CD14-positive monocyte (primary cell): ENCODE results near the gene HACD3. TPM values are rescaled to one million over a fixed set of nuclear protein-coding genes. Genes with fewer than 3 reads are reported as not detected.

Experiments
- DNase-seq, 3 donors: peaks; one replicate each; pipeline ENCODE4 v3.0.0-alpha.2; 2011 to 2022
- H2AFZ ChIP-seq: 2 replicates; pipeline ENCODE4 v1.6.0; 2012; ENCODE audit warnings: mild to moderate bottlenecking, low read depth, low read length, inconsistent platforms; ENCODE audit not compliant: insufficient read depth, poor library complexity, severe bottlenecking
- H3K27ac ChIP-seq, 2 donors: 1 replicate in 1 of 2; 2 replicates in 1 of 2; pipeline ENCODE4 v1.5.1; 2012 to 2013; ENCODE audit warnings: low read length in 2 of 2, control low read depth in 1 of 2, inconsistent platforms in 1 of 2, low read depth in 1 of 2, mild to moderate bottlenecking in 1 of 2
- H3K27me3 ChIP-seq, 2 donors: one replicate each; pipeline versions ENCODE4 v1.6.0 to v1.6.1; 2011 to 2013; ENCODE audit warnings: low read length in 2 of 2; ENCODE audit not compliant: control insufficient read depth in 2 of 2, insufficient read depth in 2 of 2
- H3K36me3 ChIP-seq, 2 donors: replicated peaks in 1 of 2; 1 replicate in 1 of 2; 2 replicates in 1 of 2; pipeline versions ENCODE4 v1.5.1 to v1.6.1; 2012 to 2013; ENCODE audit warnings: low read length in 2 of 2, control low read depth in 1 of 2, inconsistent platforms in 1 of 2, mild to moderate bottlenecking in 1 of 2; ENCODE audit not compliant: insufficient read depth in 2 of 2, control insufficient read depth in 1 of 2
- H3K4me1 ChIP-seq, 2 donors: 1 replicate in 1 of 2; 2 replicates in 1 of 2; pipeline versions ENCODE4 v1.5.1 to v1.6.1; 2012 to 2013; ENCODE audit warnings: low read length in 2 of 2, control low read depth in 1 of 2, inconsistent platforms in 1 of 2, mild to moderate bottlenecking in 1 of 2, moderate library complexity in 1 of 2; ENCODE audit not compliant: insufficient read depth in 2 of 2, control insufficient read depth in 1 of 2
- H3K4me2 ChIP-seq: replicated peaks from 2 replicates; pipeline ENCODE3; 2012; ENCODE audit warnings: low read length, moderate library complexity, mild to moderate bottlenecking; ENCODE audit not compliant: poor library complexity, severe bottlenecking; ENCODE audit errors: extremely low read depth
- H3K4me3 ChIP-seq, 3 experiments: fragments of 200-600 bp in 1 of 3; sonication (generic) in 1 of 3; replicated peaks in 1 of 3; 1 replicate in 2 of 3; 2 replicates in 1 of 3; pipeline ENCODE4 v1.5.1; 2011 to 2013; ENCODE audit warnings: low read length in 3 of 3, mild to moderate bottlenecking in 3 of 3, control low read depth in 2 of 3, low read depth in 2 of 3, inconsistent platforms in 1 of 3, moderate library complexity in 1 of 3
- H3K79me2 ChIP-seq: 2 replicates; pipeline ENCODE4 v1.6.0; 2012; ENCODE audit warnings: mild to moderate bottlenecking, control low read depth, inconsistent platforms, low read length, moderate library complexity; ENCODE audit not compliant: insufficient read depth
- H3K9ac ChIP-seq: 2 replicates; pipeline ENCODE4 v1.6.0; 2017; ENCODE audit warnings: low read length, mild to moderate bottlenecking; ENCODE audit not compliant: insufficient read depth, poor library complexity, severe bottlenecking
- H3K9me3 ChIP-seq, 2 donors: replicated peaks in 1 of 2; 1 replicate in 1 of 2; 2 replicates in 1 of 2; pipeline versions ENCODE4 v1.5.1 to v1.6.1; 2012 to 2013; ENCODE audit warnings: low read length in 2 of 2, control low read depth in 1 of 2; ENCODE audit not compliant: control insufficient read depth in 1 of 2, insufficient read depth in 1 of 2
- H4K20me1 ChIP-seq: 2 replicates; pipeline ENCODE4 v1.6.0; 2012; ENCODE audit warnings: mild to moderate bottlenecking, low read length, control low read depth, moderate library complexity; ENCODE audit not compliant: insufficient read depth
- H3K27ac Mint-ChIP-seq, 7 donors: one replicate each; pipeline ENCODE4 v1.8.0; 2020; ENCODE audit warnings: mild to moderate bottlenecking in 7 of 7, mixed read lengths in 7 of 7, moderate library complexity in 6 of 7, inconsistent platforms in 2 of 7
- H3K27me3 Mint-ChIP-seq, 3 donors: one replicate each; pipeline ENCODE4 v1.8.0; 2021 to 2022; ENCODE audit warnings: low read depth in 3 of 3, mild to moderate bottlenecking in 3 of 3, mixed read lengths in 3 of 3, moderate library complexity in 3 of 3, inconsistent platforms in 1 of 3
- H3K36me3 Mint-ChIP-seq, 2 donors: one replicate each; pipeline ENCODE4 v1.8.0; 2020; ENCODE audit warnings: mixed read lengths in 2 of 2, inconsistent platforms in 1 of 2, mild to moderate bottlenecking in 1 of 2
- H3K4me1 Mint-ChIP-seq: one replicate; pipeline ENCODE4 v1.8.0; 2020; ENCODE audit warnings: mild to moderate bottlenecking, mixed read lengths
- H3K4me3 Mint-ChIP-seq, 2 donors: one replicate each; pipeline ENCODE4 v1.8.0; 2020; ENCODE audit warnings: mild to moderate bottlenecking in 2 of 2, mixed read lengths in 2 of 2, moderate library complexity in 1 of 2
- H3K9me3 Mint-ChIP-seq, 7 donors: one replicate each; pipeline ENCODE4 v1.8.0; 2020 to 2022; ENCODE audit warnings: mixed read lengths in 7 of 7, mild to moderate bottlenecking in 6 of 7, moderate library complexity in 6 of 7, inconsistent platforms in 2 of 7
- CTCF ChIP-seq: fragments of 200-600 bp; IDR thresholded peaks from one replicate; pipeline ENCODE4 v1.8.0; 2022; ENCODE audit warnings: antibody characterized with exemption, mild to moderate bottlenecking
- WGBS: methylation state at CpG from one replicate; pipeline ENCODE4 v1.1.5; 2013; ENCODE audit warnings: missing lambda C conversion rate; ENCODE audit not compliant: insufficient coverage; 5-methylcytosine and 5-hydroxymethylcytosine counted together
- intact Hi-C, 2 donors: fragments of 100-400 bp; cut with micrococcal nuclease; formaldehyde crosslinking; loops; one replicate each; pipeline versions ENCODE4 v1.15.0 to v1.15.1; 2023
- polyA plus RNA-seq, 3 donors: library from polyadenylated mRNA; depleted of rRNA in 1 of 3; unstranded in 2 of 3; stranded (reverse) in 1 of 3; fragments of 300-500 nt in 2 of 3; fragments of >200 nt in 1 of 3; fragmentation: Illumina TruSeq in 2 of 3; gene quantifications; 1 replicate in 2 of 3; 2 replicates in 1 of 3; pipeline ENCODE4 v1.2.3, GENCODE V29; 2012 to 2021

The HACD3 gene
- polyA plus RNA-seq, 3 donors: 2.4 to 12.1 (median 10.8) TPM

- Mint-ChIP-seq H3K9me3 (no peaks in the 10 kb centered on the region), H3K27ac (no peak overlapping the region), H3K4me3 (no peak overlapping the region), H3K4me1 (peaks cover 12% of the 10 kb centered on the region), H3K27me3 (no peaks in the 10 kb centered on the region), H3K36me3 (peaks cover 47 to 64% of the 10 kb centered on the region in 2 donors)
- H2AFZ ChIP-seq: no peak overlapping the region
- no peaks in the 10 kb centered on the region for H4K20me1 ChIP-seq
- no peak overlapping the region for H3K4me3 ChIP-seq
- no peak overlapping the region for H3K4me2 ChIP-seq
- peaks cover 33 to 71% of the 10 kb centered on the region in 2 donors for H3K36me3 ChIP-seq
- H3K79me2 ChIP-seq: no peaks in the 10 kb centered on the region
- WGBS: no CpG with 5 or more reads among the region's 1 CpG
- no peak overlapping the region for H3K9ac ChIP-seq
- peaks cover 0 to 6% of the 10 kb centered on the region in 2 donors for H3K4me1 ChIP-seq
- intact Hi-C loops: no loop called here
- no peak overlapping the region for H3K27ac ChIP-seq
- H3K27me3 ChIP-seq: no peaks in the 10 kb centered on the region
- no peaks in the 10 kb centered on the region for H3K9me3 ChIP-seq
- DNase-seq: no peak
- TF ChIP-seq CTCF: no peak
These were observed 46.4 kb downstream of the HACD3 start for GRCh38 chr15:65576664-65577063.

DNA sequence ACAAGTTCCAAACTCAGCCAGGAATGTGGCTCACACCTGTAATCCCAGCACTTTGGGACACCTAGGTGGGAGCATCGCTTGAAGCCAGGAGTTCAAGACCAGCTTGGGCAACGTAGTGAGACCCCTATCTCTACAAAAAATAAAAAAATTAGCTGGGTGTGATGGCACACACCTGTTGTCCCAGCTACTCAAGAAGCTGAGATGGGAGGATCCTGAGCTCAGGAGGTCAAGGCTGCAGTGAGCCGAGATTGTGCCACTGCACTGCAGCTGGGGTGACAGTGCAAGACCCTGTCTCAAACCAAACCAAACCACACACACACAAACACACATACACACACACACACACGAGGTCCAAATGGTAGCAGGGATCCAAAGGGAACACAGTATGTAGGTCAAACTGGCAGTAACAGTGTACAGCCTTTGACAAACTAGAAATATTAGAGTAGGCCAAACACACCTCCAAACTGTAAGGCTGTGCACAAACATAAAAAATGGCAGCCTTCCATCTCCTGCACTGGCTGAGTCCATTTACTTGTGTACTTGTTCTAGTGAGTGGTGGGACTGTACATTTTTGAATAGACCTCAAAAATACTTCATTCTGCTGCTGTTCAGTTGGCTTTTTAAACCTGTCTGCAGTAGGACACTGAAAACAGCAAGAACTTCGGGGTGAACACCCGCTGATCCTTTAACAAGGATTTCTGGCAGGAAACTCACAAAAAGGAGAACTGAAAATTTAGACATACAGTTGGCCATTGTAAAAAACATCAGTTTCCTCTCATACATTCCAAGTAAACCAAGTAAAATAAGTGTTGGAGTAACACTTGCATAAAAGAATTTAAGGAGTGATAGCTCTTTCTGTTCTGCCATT is 47.1 kb downstream of the HACD3 start:
- peaks cover 0 to 6% of the 10 kb centered on the region in 2 donors for H3K4me1 ChIP-seq
- DNase-seq: no peak
- Mint-ChIP-seq H3K27ac (peak overlapping the region in 5 of 7 donors; percentile 12 to 75 (median 59)), H3K4me3 (no peak overlapping the region), H3K9me3 (no peaks in the 10 kb centered on the region), H3K4me1 (peaks cover 12% of the 10 kb centered on the region), H3K36me3 (peaks cover 54 to 70% of the 10 kb centered on the region in 2 donors), H3K27me3 (no peaks in the 10 kb centered on the region)
- no peak for TF ChIP-seq CTCF
- no peaks in the 10 kb centered on the region for H3K9me3 ChIP-seq
- H3K36me3 ChIP-seq: peaks cover 40 to 74% of the 10 kb centered on the region in 2 donors
- no peak overlapping the region for H3K9ac ChIP-seq
- H3K4me2 ChIP-seq: no peak overlapping the region
- 50% methylated on average over 6 of the region's 6 CpGs for WGBS
- no peak overlapping the region for H2AFZ ChIP-seq
- H3K27ac ChIP-seq: no peak overlapping the region
- intact Hi-C loops: no loop called here
- H3K79me2 ChIP-seq: no peaks in the 10 kb centered on the region
- H3K27me3 ChIP-seq: no peaks in the 10 kb centered on the region
- H3K4me3 ChIP-seq: no peak overlapping the region
- H4K20me1 ChIP-seq: no peaks in the 10 kb centered on the region
